ENCODE results near the gene PHTF2.

GRCh38 chr7:78006063-78006755 lies 207.6 kb downstream of the PHTF2 start:
- TF ChIP-seq REST (IDR thresholded peaks at IDR 0.05; ENCODE audit: low read depth) (no peak), YY1 (IDR thresholded peaks at IDR 0.05; ENCODE audit: extremely low read depth, insufficient replicate concordance, low read depth, low read length) (no peak), ZNF274 (IDR thresholded peaks at IDR 0.05; ENCODE audit: low read depth, low read length) (no peak), CTCF (IDR thresholded peaks at IDR 0.05 in 2 of 3, conservative IDR thresholded peaks at IDR 0.05 in 1 of 3; ENCODE audit: borderline replicate concordance in 1 of 3, insufficient read depth in 1 of 3, low read depth in 2 of 3, low read length in 2 of 3) (no peak), POLR2AphosphoS5 (IDR thresholded peaks at IDR 0.05; ENCODE audit: low read depth, low read length) (no peak), ZBTB33 (IDR thresholded peaks at IDR 0.05; ENCODE audit: extremely low read depth, insufficient replicate concordance, low read length) (no peak), SIN3A (IDR thresholded peaks at IDR 0.05; ENCODE audit: low read depth) (no peak)

All from HCT116 (cell line).